ENCODE measurements around the gene GRAMD1A. TPM values are rescaled to one million over a fixed set of nuclear protein-coding genes. Genes with fewer than 3 reads are reported as not detected.

GRAMD1A gene
- total RNA-seq, 1 donor from 2014 or later = 67.9 TPM

GRCh38 chr19:35062942-35063341 is 62.8 kb downstream of the GRAMD1A start:
- Mint-ChIP-seq H3K4me1 (ENCODE audit: low read depth) (no peaks in the 10 kb centered on the region), H3K4me3 (ENCODE audit: unreplicated experiment) (no peak overlapping the region), H3K36me3 (ENCODE audit: low read depth) (no peaks in the 10 kb centered on the region), H3K27me3 (ENCODE audit: low read depth) (peaks cover 12% of the 10 kb centered on the region), H3K27ac (ENCODE audit: unreplicated experiment) (no peak overlapping the region), H3K9me3 (ENCODE audit: low read depth) (no peaks in the 10 kb centered on the region)
- TF ChIP-seq, protein P1, sequence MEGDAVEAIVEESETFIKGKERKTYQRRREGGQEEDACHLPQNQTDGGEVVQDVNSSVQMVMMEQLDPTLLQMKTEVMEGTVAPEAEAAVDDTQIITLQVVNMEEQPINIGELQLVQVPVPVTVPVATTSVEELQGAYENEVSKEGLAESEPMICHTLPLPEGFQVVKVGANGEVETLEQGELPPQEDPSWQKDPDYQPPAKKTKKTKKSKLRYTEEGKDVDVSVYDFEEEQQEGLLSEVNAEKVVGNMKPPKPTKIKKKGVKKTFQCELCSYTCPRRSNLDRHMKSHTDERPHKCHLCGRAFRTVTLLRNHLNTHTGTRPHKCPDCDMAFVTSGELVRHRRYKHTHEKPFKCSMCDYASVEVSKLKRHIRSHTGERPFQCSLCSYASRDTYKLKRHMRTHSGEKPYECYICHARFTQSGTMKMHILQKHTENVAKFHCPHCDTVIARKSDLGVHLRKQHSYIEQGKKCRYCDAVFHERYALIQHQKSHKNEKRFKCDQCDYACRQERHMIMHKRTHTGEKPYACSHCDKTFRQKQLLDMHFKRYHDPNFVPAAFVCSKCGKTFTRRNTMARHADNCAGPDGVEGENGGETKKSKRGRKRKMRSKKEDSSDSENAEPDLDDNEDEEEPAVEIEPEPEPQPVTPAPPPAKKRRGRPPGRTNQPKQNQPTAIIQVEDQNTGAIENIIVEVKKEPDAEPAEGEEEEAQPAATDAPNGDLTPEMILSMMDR (IDR thresholded peaks at IDR 0.05) = no peak
- no peak for DNase-seq (ENCODE audit: low spot score)

DNA sequence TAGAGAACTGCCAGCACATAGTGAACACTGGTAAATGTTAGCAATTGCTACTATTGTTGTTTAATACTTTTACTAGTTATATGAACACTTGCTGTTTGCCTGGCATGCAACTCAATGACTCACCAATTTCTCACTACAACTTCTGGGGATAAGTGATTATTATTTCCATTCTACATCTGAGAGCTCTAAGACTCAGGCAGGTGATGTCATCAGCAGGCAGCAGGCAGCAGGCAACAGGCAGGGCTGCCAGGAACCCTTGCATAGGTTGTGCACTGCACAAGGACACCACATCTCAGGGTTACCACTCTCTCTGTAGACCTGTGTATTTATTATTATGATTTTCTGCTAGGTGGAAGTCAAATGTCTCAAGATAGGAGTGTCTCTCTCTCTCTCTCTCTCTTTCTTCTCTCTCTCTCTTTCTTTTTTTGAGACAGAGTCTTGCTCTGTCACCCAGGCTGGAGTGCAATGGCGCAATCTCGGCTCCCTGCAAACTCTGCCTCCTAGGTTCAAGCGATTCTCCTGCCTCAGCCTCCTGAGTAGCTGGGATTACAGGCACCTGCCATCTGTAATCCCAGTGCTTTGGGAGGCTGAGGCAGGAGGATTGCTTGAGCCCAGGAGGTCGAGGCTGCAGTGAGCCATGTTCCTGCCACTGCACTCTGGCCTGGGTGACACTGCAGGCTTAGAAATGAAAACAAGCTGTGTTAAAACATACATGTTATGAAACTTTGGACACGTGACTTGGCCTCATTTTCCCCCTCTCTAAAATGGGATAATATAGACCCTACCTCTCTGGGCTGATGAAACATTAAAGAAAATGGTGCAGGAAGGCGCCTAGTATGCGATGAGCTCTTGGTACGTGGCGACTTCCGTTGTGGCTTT is 64.1 kb downstream of the GRAMD1A start:
- H3K27ac Mint-ChIP-seq (ENCODE audit: unreplicated experiment) = no peak overlapping the region
- peaks cover 10% of the 10 kb centered on the region for H3K4me1 Mint-ChIP-seq (ENCODE audit: low read depth)
- no peaks in the 10 kb centered on the region for H3K36me3 Mint-ChIP-seq (ENCODE audit: low read depth)
- no peaks in the 10 kb centered on the region for H3K9me3 Mint-ChIP-seq (ENCODE audit: low read depth)
- no peak overlapping the region for H3K4me3 Mint-ChIP-seq (ENCODE audit: unreplicated experiment)
- no peak for DNase-seq (ENCODE audit: low spot score)
- peaks cover 14% of the 10 kb centered on the region for H3K27me3 Mint-ChIP-seq (ENCODE audit: low read depth)
- TF ChIP-seq, protein P1 (IDR thresholded peaks at IDR 0.05) = no peak

- no peak for DNase-seq (ENCODE audit: low spot score)
- Mint-ChIP-seq H3K36me3 (ENCODE audit: low read depth) (no peaks in the 10 kb centered on the region), H3K4me3 (ENCODE audit: unreplicated experiment) (no peak overlapping the region), H3K9me3 (ENCODE audit: low read depth) (no peaks in the 10 kb centered on the region), H3K4me1 (ENCODE audit: low read depth) (peaks cover 20% of the 10 kb centered on the region), H3K27me3 (ENCODE audit: low read depth) (peaks cover 14% of the 10 kb centered on the region), H3K27ac (ENCODE audit: unreplicated experiment) (no peak overlapping the region)
- TF ChIP-seq, protein P1 (IDR thresholded peaks at IDR 0.05) = no peak
These were observed 65.5 kb downstream of the GRAMD1A start for GRCh38 chr19:35065574-35065973.

DNA sequence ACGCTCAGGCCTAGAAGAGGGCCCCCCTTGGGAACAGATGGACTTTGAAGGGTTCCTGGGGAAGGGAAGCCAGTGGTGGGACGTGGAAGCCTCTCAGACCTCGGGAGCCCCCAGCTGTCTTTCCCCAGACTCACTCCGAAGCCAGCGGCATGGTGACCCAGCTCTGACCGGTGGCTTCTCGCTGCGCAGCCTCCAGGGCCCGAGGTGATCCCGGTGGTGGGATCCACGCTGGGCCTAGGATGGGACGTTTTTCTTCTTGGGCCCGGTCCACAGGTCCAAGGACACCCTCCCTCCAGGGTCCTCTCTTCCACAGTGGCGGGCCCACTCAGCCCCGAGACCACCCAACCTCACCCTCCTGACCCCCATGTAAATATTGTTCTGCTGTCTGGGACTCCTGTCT is 66.0 kb downstream of the GRAMD1A start:
- no peak overlapping the region for H3K4me3 Mint-ChIP-seq (ENCODE audit: unreplicated experiment)

More for the DNA sequence above, 66.0 kb downstream of the GRAMD1A start:
- Mint-ChIP-seq H3K36me3 (ENCODE audit: low read depth) (no peaks in the 10 kb centered on the region), H3K27me3 (ENCODE audit: low read depth) (peaks cover 12% of the 10 kb centered on the region), H3K27ac (ENCODE audit: unreplicated experiment) (no peak overlapping the region), H3K4me1 (ENCODE audit: low read depth) (peaks cover 20% of the 10 kb centered on the region), H3K9me3 (ENCODE audit: low read depth) (no peaks in the 10 kb centered on the region)
- DNase-seq (ENCODE audit: low spot score) = no peak
- TF ChIP-seq, protein P1 (IDR thresholded peaks at IDR 0.05) = no peak

All from chondrocyte (in vitro differentiated cells).